Natural killer cell (primary cell): Measurements from ENCODE around the gene KRTAP1-5. TPM values are rescaled to one million over a fixed set of nuclear protein-coding genes. Genes with fewer than 3 reads are reported as not detected.
"Not testable (repeated sequence)": the region's sequence is repeated elsewhere in the genome, so short reads cannot be mapped to it uniquely, and the experiment has no call there.

Source experiments
- ATAC-seq, 3 donors: fragments of 150-1000 bp in 2 of 3; fragments of 200-7000 bp in 1 of 3; cut with Tn5 transposase; 1 replicate in 1 of 3; 2 replicates in 2 of 3; pipeline ENCODE4 v1.10.0; 2021; ENCODE audit warnings: mild to moderate bottlenecking in 2 of 3, moderate library complexity in 2 of 3
- DNase-seq, 2 donors: peaks; one replicate each; pipeline versions ENCODE4 v3.0.0 to v3.0.0-alpha.2; 2013 to 2021; ENCODE audit warnings: mixed read lengths in 1 of 2
- H3K27ac ChIP-seq: one replicate; pipeline ENCODE4 v1.5.1; 2013; ENCODE audit warnings: mild to moderate bottlenecking, low read length
- H3K27me3 ChIP-seq: one replicate; pipeline ENCODE4 v1.6.1; 2013; ENCODE audit warnings: low read length; ENCODE audit not compliant: control insufficient read depth, insufficient read depth
- H3K36me3 ChIP-seq: one replicate; pipeline ENCODE4 v1.6.1; 2013; ENCODE audit warnings: low read length; ENCODE audit not compliant: control insufficient read depth, insufficient read depth
- H3K4me1 ChIP-seq: one replicate; pipeline ENCODE4 v1.6.1; 2013; ENCODE audit warnings: low read length; ENCODE audit not compliant: control insufficient read depth, insufficient read depth
- H3K4me3 ChIP-seq: one replicate; pipeline ENCODE4 v1.5.1; 2013; ENCODE audit warnings: low read length
- H3K9me3 ChIP-seq: one replicate; pipeline ENCODE4 v1.6.1; 2013; ENCODE audit warnings: low read length; ENCODE audit not compliant: control insufficient read depth, insufficient read depth
- H3K27ac Mint-ChIP-seq, 2 donors: one replicate each; pipeline ENCODE4 v1.8.0; 2022; ENCODE audit warnings: mild to moderate bottlenecking in 2 of 2, mixed read lengths in 2 of 2, moderate library complexity in 1 of 2
- H3K27me3 Mint-ChIP-seq, 2 donors: one replicate each; pipeline ENCODE4 v1.8.0; 2022; ENCODE audit warnings: low read depth in 2 of 2, mixed read lengths in 2 of 2
- H3K36me3 Mint-ChIP-seq: one replicate; pipeline ENCODE4 v1.8.0; 2022; ENCODE audit warnings: mixed read lengths
- H3K4me1 Mint-ChIP-seq, 2 donors: one replicate each; pipeline ENCODE4 v1.8.0; 2022; ENCODE audit warnings: mixed read lengths in 2 of 2
- H3K4me3 Mint-ChIP-seq: one replicate; pipeline ENCODE4 v1.8.0; 2022; ENCODE audit warnings: mild to moderate bottlenecking, moderate library complexity, mixed read lengths
- H3K9me3 Mint-ChIP-seq, 2 donors: one replicate each; pipeline ENCODE4 v1.8.0; 2022; ENCODE audit warnings: mixed read lengths in 2 of 2
- CTCF ChIP-seq: fragments of 200-600 bp; IDR thresholded peaks from one replicate; pipeline ENCODE4 v1.8.0; 2022; ENCODE audit warnings: antibody characterized with exemption
- WGBS: methylation state at CpG from one replicate; pipeline ENCODE4 v1.1.7; 2013; ENCODE audit warnings: missing lambda C conversion rate; ENCODE audit not compliant: insufficient coverage; 5-methylcytosine and 5-hydroxymethylcytosine counted together
- intact Hi-C: fragments of 100-400 bp; cut with micrococcal nuclease; formaldehyde crosslinking; loops from one replicate; pipeline ENCODE4 v1.14.2; 2022
- total RNA-seq, 4 donors: library from RNA; stranded (reverse); fragments of 120-200 nt in 1 of 4; gene quantifications; one replicate each; pipeline versions ENCODE4 v1.2.3 to v1.2.4, GENCODE V29; 2013 to 2022

KRTAP1-5 gene
- total RNA-seq, 3 donors from 2014 or later (not counting 1 experiment from before 2014, with no cell fraction given) = not detected

GRCh38 chr17:41063449-41063848 lies 36.4 kb upstream of the KRTAP1-5 start:
- no CpG with 5 or more reads among the region's 4 CpGs for WGBS
- ATAC-seq = no peak
- H3K4me3 Mint-ChIP-seq = no peak overlapping the region

DNA sequence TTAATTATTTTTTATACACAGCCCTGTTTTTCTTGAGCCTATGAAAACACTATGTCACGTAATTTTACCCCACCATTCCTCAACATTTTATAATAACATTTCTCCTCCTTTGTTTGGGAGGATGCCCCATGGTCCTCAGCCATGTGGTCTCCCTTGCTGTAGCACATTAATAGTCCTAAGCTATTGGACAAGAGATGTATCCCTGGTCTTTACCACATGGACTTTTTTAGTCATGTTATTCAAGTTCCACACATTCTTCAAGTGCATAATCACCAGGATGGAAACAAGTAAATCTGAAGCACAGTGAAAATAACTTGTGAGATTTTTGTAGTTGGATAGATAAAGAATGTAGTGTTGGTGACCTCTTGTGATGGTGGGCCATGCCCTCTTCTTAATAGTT lies 35.0 kb upstream of the KRTAP1-5 start:
- no peaks in the 10 kb centered on the region for H3K4me1 Mint-ChIP-seq
- H3K27me3 Mint-ChIP-seq = peaks cover 14 to 38% of the 10 kb centered on the region in 2 donors
- Histone ChIP-seq H3K9me3 (no peaks in the 10 kb centered on the region), H3K27me3 (no peaks in the 10 kb centered on the region), H3K36me3 (no peaks in the 10 kb centered on the region), H3K4me1 (no peaks in the 10 kb centered on the region), H3K4me3 (no peak overlapping the region), H3K27ac (no peak overlapping the region)
- 100% methylated on average over 1 of the region's 1 CpG for WGBS
- H3K9me3 Mint-ChIP-seq = peaks cover 2 to 3% of the 10 kb centered on the region in 2 donors
- no peaks in the 10 kb centered on the region for H3K36me3 Mint-ChIP-seq
- TF ChIP-seq CTCF = no peak
- intact Hi-C loops = no loop called here
- H3K4me3 Mint-ChIP-seq = no peak overlapping the region
- ATAC-seq (no peak), DNase-seq (no peak)
- H3K27ac Mint-ChIP-seq = no peak overlapping the region

More at GRCh38 chr17:41063449-41063848, 36.4 kb upstream of the KRTAP1-5 start:
- Mint-ChIP-seq H3K4me1 (no peaks in the 10 kb centered on the region), H3K36me3 (no peaks in the 10 kb centered on the region), H3K27ac (no peak overlapping the region), H3K9me3 (no peaks in the 10 kb centered on the region), H3K27me3 (peaks cover 9 to 28% of the 10 kb centered on the region in 2 donors)
- no peaks in the 10 kb centered on the region for H3K36me3 ChIP-seq
- no peak for DNase-seq
- no peak for TF ChIP-seq CTCF
- H3K4me3 ChIP-seq = no peak overlapping the region
- intact Hi-C loops = no loop called here
- no peaks in the 10 kb centered on the region for H3K9me3 ChIP-seq
- no peaks in the 10 kb centered on the region for H3K4me1 ChIP-seq
- no peaks in the 10 kb centered on the region for H3K27me3 ChIP-seq
- no peak overlapping the region for H3K27ac ChIP-seq

GRCh38 chr17:41060052-41060604 lies 33.1 kb upstream of the KRTAP1-5 start, which contains the start of gene KRTAP2-3:
Gene KRTAP2-3 (minus strand): TSS chr17:41060114. CDS start chr17:41060050, 64 bp downstream.
- H3K36me3 Mint-ChIP-seq = no peaks in the 10 kb centered on the region
- ATAC-seq (no peak), DNase-seq (no peak)
- Histone ChIP-seq H3K27ac (no peak within 1 kb of the TSS), H3K9me3 (no peaks in the 10 kb centered on the region), H3K36me3 (no peaks in the 10 kb centered on the region), H3K4me1 (no peaks in the 10 kb centered on the region), H3K27me3 (no peaks in the 10 kb centered on the region), H3K4me3 (no peak within 1 kb of the TSS)
- 75% methylated on average over 6 of the region's 6 CpGs for WGBS
- intact Hi-C loops = no loop called here
- H3K4me1 Mint-ChIP-seq = no peaks in the 10 kb centered on the region
- TF ChIP-seq CTCF = no peak
- peaks cover 2 to 3% of the 10 kb centered on the region in 2 donors for H3K9me3 Mint-ChIP-seq
- H3K4me3 Mint-ChIP-seq = no peak within 1 kb of the TSS
- peaks cover 14 to 44% of the 10 kb centered on the region in 2 donors for H3K27me3 Mint-ChIP-seq
- H3K27ac Mint-ChIP-seq = no peak within 1 kb of the TSS

GRCh38 chr17:41059276-41060051 lies 32.5 kb upstream of the KRTAP1-5 start:
- WGBS = 59% methylated on average over 11 of the region's 31 CpGs
- ATAC-seq, H3K4me3 ChIP-seq, H3K9me3 Mint-ChIP-seq, H3K27me3 ChIP-seq, H3K36me3 ChIP-seq, H3K4me1 ChIP-seq, H3K36me3 Mint-ChIP-seq, DNase-seq, H3K27ac ChIP-seq, H3K4me1 Mint-ChIP-seq, H3K4me3 Mint-ChIP-seq, H3K9me3 ChIP-seq, H3K27ac Mint-ChIP-seq, intact Hi-C loops: not testable (repeated sequence)
- peaks cover 14 to 46% of the 10 kb centered on the region in 2 donors for H3K27me3 Mint-ChIP-seq
